ENCODE measurements around the gene LSS.
"Not testable (repeated sequence)": the region's sequence is repeated elsewhere in the genome, so short reads cannot be mapped to it uniquely, and the experiment has no call there.

Gene LSS

DNA sequence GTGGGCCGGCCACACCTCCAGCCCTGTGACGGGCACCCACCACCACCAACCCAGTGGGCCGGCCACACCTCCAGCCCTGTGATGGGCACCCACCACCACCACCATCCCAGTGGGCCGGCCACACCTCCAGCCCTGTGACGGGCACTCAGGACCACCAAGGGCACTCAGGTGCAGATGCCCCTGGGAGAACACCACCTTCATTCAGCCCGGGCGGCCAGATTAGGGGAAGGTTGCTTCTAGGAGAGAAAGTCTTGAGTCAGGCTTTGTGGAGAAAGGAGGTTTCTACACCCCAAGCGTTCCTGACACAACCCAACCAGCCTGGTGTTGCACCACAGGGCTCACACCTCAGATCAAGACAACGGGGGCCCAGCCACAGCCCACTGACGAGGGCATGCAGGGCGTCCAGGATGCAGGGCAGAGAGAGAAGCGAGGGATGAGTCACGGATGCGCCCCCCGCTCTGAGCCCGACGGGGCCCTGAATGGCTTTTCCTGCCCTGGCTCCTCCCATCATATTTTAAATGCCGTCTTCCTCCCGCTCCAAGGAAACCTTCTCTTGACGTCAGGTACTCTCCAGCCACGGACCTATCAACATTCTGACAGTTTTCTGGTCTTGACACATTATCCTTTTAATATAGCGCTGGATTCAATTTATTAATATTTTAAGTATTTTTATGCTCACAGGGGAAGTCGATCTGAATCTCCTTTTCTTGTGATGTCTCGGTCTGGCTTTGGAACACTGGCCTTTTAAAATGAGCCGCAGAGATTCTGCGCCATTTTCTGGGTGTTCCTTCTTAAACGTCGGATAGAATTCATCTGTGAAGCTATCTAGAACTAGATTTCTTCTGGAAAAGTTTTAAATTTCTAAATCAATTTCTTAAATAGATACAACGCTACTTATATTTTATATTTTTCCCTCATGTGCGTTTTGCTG lies 43.7 kb downstream of the LSS start:
- DNase-seq: no peak

DNA sequence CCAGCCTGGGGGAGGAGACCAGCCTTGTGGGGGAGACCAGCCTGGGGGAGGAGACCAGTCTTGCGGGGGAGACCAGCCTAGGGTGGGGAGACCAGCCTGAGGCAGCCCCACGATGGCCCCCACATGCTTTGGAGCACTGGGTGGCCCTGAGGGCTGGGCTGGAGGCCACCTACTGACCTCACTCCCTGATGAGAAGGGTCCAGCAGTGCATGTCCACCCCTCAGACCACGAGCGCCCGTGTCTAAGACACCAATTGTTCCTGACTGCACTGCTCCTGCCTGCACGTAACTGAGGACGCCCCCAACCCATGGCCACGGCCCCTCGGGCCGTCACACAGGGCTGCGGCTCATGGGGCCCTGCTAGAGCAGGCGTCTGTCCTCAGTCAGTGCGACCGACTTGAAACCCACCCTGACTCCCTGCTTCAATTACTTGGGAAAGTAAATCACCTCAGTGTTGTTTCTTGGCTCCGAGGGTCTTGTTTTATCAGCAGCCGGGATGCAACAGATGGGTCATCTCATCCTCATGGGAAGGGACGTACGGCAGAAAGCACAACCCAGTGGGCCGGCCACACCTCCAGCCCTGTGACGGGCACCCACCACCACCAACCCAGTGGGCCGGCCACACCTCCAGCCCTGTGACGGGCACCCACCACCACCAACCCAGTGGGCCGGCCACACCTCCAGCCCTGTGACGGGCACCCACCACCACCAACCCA lies 44.5 kb downstream of the LSS start, which contains the start of gene SPATC1L:
Gene SPATC1L (minus strand): TSS at position 550 of the 715 bp plus-strand sequence. CDS start 1,643 bp downstream, outside the sequence.
- no peak for DNase-seq

DNA sequence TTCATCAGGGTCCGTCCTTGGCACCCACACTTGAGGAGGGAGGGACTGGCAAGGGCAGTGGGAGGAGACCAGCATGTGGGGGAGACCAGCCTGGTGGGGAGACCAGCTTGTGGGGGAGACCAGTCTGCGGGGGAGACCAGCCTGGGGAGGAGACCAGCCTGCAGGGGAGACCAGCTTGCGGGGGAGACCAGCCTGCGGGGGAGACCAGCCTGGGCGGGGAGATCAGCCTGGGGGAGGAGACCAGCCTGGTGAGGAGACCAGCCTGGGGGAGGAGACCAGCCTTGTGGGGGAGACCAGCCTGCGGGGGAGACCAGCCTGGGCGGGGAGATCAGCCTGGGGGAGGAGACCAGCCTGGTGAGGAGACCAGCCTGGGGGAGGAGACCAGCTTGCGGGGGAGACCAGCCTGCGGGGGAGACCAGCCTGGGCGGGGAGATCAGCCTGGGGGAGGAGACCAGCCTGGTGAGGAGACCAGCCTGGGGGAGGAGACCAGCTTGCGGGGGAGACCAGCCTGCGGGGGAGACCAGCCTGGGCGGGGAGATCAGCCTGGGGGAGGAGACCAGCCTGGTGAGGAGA lies 45.2 kb downstream of the LSS start:
- not testable (repeated sequence) for DNase-seq

DNA sequence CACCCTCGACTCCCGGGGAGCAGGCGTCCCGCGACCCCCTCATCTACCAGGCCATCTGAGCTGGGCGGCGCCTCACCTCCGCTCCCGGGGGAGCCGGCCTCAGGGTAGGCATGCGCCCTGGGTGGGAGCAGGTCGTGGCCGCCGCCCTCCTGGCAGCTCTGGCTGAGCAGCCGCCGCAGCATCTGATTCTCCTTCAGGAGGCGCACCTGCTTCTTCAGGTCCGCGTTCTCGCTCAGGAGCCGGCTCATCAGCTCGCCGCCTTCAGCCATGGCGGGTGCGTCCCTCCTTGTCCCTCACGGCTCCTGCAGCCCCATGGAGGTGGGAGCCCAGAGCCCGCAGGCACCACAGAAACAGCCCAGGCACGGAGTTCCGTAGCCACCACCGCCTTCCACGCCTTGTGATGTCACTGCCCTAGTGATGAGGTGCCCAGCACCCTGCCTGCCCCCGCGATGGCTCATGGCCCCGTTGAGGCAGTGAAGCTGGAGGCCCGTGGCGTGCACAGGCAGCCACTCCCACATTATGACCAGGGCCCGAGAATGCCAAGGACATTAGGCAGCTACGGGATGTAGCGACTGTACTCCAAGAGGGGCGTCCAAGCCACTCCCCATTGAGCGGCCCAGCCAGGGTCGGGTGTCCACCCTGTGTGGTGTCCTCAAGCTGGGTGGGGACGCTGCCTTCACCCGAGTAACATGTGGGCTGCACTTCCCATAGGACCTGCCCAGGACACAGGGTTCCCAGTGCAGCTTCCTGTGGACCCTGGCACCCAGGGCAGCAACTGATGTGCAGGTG lies 45.8 kb downstream of the LSS start:
- no peak for DNase-seq

DNA sequence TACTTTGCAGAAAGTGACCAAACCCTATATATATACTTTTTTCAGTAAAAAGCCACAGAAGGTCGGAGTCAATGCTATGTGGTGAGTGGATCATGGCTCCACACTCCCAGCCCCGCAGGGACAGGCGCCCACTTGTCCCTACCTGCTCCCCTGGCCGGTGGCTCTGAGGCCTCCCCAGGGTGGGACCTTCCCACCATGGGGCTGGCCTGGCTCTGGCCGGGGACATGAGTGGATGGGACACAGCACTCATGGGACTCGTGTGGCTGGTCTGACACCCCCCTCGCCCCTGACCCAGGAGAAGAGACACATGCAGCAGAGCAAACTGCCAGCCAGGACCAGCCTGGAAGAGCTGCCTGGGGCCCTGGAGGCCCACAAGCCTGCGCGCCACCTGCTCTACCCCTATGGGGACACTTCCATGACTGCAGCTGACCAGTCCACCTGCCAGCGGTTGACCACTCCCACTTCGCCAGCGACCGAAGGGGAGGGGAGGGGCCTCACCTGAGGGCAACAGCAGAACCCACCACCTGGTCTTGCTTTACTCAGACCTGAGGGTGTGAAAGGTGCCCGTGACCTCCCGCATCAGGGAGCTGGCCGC lies 46.5 kb downstream of the LSS start:
- no peak for DNase-seq

DNA sequence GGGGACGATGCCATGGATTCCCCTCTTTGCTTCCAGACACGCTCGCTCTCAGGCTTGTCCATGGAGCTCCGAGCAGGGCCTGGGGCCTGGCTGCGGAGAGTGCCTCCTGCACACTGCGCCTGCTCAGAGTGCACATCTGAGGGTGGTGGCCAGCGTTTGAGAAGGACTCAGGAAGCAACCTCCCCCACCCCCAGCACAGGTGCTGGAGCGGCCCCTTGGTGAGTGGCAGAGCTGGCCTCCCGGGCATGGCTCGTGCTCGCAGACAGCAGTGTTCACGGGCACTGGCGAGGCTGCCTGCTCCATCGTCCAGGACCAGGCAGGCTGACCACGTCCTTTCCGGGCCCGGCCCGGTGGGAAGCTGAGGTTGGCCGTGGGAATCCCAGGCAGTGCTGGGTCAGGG lies 47.1 kb downstream of the LSS start:
- no peak for DNase-seq

DNA sequence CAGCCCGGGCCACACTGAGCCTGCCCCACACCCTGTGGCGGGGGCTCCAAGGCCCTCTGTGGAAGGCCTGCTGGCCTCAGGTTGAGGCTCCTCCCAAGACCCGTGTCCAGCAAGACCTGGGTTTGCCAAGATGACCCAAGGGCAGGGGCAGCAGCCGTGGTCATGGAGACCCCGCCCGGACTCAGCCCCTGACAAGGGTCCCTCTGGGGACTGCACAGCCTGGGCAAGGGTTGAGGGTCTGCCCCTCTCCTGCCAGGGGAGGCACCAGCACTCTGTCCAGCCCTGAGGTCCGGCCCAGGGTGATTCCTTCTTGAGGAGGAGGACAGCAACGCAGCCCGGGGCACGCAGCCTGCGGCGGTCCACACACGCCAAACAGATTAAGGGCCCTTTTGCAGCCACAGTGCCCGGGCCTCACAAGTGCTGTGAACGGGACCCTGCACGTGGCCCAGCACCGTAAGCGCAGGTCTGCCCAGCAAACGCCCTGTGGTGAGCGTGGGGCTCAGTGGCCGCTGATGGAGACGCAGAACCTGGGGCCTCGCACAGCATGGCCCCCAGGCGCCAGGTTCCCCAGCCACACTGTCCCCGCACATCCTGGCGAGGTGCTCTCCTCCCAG lies 47.7 kb downstream of the LSS start:
- no peak for DNase-seq

DNA sequence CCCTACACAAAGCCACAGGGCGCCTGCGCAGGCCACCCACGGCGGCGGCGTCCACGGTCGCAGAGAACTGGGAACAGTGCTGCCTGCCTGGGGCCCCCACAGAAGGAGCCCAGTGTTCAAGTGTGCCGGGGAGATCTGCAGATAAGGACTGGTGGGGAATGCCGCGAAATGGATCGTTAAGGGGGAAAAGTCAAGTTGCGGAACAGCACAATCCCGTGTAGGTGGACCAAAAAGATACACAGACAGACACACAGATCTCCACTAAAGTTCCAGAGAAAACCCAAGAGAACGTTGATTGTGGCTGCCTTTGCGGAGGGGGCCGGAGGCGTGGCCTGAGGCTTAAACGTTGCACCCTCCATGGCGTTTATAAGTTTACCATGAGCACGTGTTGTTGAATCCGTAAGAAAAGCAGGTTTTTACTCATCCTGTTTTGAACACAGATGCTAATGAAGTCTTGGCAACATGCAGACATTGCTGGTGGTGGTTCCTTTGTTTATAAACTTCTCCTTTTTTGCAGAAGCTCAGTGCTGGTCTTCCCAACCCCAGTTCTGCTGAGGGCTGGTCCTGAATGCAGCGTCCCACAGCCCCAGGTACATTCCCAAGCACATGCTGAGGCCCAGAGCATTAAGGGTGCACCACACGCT lies 48.4 kb downstream of the LSS start:
- no peak for DNase-seq

DNA sequence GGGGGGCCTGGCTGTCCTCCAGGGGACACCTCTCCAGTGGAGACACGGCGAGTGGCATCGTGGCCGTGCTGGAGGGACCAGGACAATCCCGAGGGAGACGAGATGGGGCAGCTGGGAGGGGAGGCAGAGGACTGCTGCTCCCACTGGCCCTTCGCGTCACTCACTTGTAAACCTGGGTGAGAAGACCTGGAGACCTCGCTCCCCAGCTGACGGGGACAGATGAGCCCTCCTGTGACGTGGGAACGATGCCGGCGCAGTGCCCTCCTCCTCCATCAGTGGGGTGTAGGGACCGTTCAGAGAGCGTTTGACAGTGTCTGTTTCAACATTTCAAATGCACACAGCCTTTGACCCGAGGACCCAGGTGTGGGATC lies 48.9 kb downstream of the LSS start:
- no peak for DNase-seq

DNA sequence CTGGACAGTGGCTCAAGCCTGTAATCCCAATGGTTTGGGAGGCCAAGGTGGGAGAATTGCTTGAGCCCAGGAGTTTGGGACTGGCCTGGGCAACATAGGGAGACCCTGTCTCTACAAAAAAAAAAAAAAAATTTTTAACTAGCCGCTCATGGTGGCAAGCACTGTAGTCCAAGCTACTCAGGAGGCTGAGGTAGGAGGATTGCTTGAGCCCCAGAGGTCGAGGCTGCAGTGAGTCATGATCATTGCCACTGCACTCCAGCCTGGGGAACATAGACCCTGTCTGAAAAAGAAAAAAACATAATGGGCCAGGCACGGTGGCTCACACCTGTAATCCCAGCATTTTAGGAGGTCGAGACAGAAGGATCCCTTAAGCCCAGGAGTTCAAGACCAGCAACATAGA lies 49.6 kb downstream of the LSS start:
- no peak for DNase-seq

DNA sequence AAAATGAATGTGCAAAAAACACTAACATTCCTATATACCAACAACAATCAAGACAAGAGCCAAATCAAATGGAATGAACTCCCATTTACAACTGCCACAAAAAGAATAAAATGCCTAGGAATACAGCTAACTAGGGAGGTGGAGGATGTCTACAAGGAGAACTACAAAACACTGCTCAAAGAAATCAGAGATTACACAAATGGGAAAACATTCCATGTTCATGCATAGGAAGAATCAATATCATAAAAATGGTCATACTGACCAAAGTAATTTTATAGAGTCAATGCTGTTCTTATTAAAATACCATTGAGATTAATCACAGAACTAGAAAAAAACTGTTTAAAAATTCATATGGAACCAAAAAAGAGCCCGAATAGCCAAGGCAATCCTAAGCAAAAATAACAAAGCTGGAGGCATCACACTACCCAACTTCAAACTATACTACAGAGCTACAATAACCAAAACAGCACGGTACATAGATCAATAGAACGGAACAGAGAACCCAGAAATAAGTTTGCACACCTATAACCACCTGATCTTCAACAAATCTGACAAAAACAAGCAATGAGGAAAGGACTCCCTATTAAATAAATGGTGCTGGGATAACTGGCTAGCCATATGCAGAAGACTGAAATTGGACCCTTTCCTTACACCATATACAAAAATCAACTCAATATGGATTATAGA lies 52.0 kb downstream of the LSS start:
- not testable (repeated sequence) for DNase-seq

DNA sequence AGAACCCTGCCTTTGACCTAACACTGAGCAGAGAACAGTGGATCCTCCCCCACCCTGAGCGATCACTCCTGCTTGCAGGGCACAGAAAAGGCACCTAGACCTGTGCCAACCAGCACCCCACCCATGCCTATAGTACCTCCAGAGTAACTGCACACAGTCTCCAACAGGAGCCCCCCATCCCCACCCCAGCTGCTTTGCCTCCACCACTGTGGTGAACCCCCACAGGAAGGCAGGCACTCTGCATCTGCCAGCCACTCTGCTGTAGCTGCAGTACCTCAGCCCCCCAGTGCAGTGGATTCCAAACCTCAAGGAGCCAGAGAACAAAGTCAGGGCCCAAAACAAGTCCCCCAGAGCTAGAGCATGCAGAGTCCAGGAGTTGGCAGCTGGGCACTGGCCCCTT lies 55.0 kb downstream of the LSS start:
- DNase-seq: no peak

DNA sequence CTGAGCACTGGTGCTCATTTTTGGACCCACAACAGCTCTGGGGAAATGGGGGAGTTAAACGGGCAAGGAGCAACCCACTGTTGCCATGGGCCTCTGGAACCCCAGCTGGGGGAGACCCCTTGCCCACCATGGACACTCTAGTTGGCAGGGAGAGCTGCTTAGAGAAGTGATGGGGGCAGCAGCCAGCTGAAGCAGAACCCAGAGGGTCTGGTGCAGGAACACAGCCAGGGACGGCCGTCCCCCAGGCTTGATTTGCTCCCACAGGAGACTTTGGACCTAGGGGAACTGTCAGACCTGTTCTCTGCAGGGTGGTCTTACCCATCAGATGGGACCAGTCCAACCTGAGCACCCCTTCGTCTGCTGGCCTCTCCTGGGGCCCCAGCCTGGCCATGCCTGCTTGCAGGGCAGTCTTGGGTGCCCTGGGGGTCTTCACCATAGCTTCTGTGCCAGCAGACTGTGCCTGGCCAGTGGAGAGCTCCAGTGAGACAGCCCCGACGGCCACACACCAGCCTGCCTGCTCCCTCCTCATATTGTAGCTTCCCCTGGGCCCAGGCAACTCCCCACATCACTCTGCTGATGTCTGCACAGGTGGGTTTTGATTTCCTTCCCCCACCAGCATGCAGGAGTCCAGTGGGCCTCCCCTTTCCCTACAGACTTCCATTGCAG lies 55.6 kb downstream of the LSS start:
- no peak for DNase-seq

DNA sequence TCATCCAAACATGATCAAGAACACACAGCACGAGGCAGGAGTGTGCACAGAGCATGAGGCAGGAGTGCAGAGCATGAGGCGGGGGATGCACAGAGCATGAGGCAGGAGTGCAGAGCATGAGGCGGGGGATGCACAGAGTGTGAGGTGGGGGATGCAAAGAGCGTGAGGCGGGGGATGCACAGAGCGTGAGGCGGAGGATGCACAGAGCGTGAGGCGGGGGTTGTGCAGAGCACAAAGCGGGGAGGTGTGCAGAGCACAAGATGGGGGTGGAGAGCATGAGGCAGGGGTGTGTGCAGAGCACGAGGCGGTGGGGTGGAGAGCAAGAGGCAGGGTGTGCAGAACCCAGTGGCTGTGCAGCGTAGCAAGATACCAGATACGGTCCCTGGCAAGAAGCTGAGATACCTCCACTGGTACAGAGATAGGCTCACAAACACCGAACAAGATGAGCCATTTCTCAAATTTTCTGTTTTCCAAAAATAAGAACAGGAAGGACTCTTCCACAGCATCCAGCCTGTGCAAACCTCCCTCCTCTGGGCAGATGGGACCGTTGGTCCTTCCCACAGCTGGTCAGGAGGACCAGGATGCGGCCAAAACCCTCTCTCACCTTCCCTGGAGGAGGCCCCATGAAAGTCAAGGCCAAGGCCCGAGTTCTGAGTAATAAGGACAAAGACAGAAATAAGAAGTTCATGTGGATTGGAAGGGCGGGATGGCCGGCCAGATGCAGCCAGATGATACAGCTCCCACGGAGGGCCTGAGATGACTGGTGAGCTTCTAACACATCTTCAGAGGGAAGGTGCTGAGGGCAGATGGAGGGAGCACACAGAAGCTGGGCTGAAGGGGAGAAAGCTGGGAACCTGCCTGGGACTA lies 56.3 kb downstream of the LSS start:
- no peak for DNase-seq

DNA sequence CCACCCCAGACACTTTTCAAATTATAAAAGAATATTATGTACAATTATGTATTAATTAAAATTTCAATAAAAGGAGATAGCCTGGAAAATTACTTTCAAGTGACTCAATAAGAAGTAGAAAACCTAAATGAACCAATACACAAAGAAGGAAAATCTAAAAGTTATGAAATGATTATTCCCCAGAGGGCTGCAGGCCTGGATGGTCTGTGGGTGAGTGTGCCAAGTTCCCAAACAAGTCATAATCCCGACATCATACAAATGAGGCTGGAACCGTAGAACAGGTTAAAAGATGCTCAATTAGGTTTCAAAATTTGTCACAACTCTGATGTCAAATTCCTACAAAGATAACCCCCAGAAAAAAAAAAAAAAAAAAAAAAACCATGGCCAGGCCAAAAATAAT lies 57.0 kb downstream of the LSS start:
- DNase-seq: no peak

DNA sequence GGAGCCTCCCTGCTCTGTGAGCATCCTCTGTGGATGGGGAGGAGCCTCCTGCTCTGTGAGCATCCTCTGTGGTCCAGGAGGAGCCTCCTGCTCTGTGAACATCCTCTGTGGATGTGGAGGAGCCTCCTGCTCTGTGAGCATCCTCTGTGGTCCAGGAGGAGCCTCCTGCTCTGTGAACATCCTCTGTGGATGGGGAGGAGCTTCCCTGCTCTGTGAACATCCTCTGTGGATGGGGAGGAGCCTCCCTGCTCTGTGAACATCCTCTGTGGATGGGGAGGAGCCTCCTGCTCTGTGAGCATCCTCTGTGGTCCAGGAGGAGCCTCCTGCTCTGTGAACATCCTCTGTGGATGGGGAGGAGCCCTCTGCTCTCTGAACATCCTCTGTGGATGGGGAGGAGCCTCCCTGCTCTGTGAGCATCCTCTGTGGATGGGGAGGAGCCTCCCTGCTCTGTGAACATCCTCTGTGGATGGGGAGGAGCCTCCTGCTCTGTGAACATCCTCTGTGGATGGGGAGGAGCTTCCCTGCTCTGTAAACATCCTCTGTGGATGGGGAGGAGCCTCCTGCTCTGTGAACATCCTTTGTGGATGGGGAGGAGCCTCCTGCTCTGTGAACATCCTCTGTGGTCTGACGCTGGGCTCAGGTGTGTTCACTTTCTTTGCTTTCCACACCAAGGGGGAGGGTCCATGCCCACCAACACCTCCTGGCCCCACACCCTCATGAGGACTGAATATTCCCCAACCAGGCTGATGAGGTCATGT lies 58.0 kb downstream of the LSS start:
- DNase-seq: not testable (repeated sequence)

DNA sequence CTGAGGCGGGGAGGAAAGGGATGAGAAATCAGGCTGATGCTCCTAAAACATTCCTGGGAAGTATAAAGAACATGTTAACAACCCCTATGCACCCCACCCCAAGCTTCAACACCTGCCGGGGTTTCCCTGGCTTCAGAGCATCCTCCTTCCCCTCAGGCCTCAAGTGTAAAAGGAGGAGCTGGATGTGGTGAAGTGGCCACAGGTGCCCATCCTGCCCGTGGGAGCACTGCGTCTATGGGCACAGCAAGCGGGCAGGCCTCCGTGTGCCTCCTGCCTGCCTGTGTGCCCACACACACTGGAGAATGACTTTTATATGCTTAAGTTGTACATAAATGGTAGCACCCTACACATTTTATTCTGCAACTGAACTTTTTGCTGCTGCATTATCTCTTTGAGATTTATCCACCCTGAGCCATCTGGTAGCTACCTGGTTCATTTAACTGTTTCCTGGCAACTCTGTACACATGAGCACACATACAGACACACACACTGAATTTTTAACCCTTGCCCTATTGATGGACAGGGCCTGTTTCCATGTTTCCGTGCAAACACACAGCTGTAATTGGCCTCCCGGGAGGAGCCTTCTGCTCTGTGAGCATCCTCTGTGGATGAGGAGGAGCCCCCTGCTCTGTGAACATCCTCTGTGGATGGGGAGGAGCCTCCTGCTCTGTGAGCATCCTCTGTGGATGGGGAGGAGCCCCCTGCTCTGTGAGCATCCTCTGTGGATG lies 59.8 kb downstream of the LSS start:
- no peak for DNase-seq

DNA sequence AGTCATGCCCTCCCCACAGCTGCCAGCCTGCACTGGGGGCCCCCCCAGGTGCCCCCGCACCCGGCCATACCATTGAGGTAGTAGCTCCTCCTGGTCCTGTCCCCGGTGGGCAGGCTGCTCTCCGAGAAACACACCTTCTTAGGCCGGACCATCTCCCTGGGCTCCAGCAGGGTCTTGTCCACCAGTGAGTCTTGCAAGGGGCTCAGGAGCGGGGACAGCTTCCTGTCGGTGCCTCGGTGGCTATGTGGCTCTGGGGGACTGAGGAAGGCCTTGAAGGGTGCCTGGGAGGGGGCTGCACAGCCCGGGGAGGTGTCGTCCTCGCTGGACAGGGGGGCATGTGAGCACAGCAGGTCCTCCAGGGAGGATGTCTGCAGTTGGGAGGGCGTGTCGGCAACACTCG lies 60.3 kb downstream of the LSS start:
- DNase-seq: no peak
